Neural progenitor cell (in vitro differentiated cells): ENCODE results near the gene SMIM45.

Experiments used
- EZH2 ChIP-seq: fragments of 200-600 bp; sonication (generic); IDR thresholded peaks from 2 replicates; pipeline ENCODE4 v1.6.1; 2017; ENCODE audit warnings: antibody characterized with exemption, mild to moderate bottlenecking, moderate library complexity
- TF ChIP-seq, protein P1 (sequence below): fragments of 200-600 bp; sonication (generic); IDR thresholded peaks from 2 replicates; pipeline ENCODE4 v1.5.1; 2017; ENCODE audit warnings: antibody characterized with exemption, mild to moderate bottlenecking

DNA sequence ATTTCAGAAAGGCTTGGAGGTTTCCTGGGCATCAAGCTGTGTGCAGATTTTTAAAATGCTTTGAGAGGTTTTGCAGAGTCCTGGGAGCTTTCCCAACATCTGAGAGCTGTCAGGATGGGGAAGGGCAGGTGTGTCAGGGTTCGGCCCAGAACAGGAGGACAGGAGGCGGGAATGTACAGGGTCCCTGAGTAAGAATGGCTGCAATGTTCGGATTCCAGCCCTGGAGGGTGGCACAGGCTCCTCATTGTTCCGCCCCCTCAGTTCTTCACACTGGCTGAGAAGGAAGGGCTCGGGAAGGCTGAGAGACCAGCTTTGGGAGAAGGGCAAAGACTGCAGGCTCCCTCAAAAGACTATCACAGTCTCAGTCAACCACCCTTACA lies 12.2 kb downstream of the SMIM45 start:
- TF ChIP-seq, protein P1, sequence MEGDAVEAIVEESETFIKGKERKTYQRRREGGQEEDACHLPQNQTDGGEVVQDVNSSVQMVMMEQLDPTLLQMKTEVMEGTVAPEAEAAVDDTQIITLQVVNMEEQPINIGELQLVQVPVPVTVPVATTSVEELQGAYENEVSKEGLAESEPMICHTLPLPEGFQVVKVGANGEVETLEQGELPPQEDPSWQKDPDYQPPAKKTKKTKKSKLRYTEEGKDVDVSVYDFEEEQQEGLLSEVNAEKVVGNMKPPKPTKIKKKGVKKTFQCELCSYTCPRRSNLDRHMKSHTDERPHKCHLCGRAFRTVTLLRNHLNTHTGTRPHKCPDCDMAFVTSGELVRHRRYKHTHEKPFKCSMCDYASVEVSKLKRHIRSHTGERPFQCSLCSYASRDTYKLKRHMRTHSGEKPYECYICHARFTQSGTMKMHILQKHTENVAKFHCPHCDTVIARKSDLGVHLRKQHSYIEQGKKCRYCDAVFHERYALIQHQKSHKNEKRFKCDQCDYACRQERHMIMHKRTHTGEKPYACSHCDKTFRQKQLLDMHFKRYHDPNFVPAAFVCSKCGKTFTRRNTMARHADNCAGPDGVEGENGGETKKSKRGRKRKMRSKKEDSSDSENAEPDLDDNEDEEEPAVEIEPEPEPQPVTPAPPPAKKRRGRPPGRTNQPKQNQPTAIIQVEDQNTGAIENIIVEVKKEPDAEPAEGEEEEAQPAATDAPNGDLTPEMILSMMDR, result no peak
- TF ChIP-seq EZH2, result no peak
